H9 (cell line): ENCODE measurements around the gene CNOT11. TPM values are rescaled to one million over a fixed set of nuclear protein-coding genes. Genes with fewer than 3 reads are reported as not detected.

Source experiments
- DNase-seq: peaks from one replicate; pipeline ENCODE4 v3.0.0-alpha.2; 2017
- H2AFZ ChIP-seq: one replicate; pipeline ENCODE4 v1.6.1; 2013; ENCODE audit warnings: mild to moderate bottlenecking, low read length, control low read depth, moderate library complexity
- H2AK5ac ChIP-seq: 2 replicates; pipeline ENCODE4 v1.6.1; 2013; ENCODE audit warnings: low read length, control low read depth, mixed read lengths; ENCODE audit not compliant: insufficient read length
- H2BK120ac ChIP-seq: one replicate; pipeline ENCODE4 v1.6.1; 2013; ENCODE audit warnings: low read depth, mild to moderate bottlenecking, low read length, control low read depth, inconsistent platforms; ENCODE audit not compliant: poor library complexity, severe bottlenecking
- H2BK12ac ChIP-seq: 2 replicates; pipeline ENCODE4 v1.6.1; 2013; ENCODE audit warnings: low read length, control low read depth, mixed read lengths, low read depth; ENCODE audit not compliant: insufficient read length
- H2BK15ac ChIP-seq: 2 replicates; pipeline ENCODE4 v1.6.1; 2013; ENCODE audit warnings: low read depth, low read length, control low read depth
- H2BK20ac ChIP-seq: one replicate; pipeline ENCODE4 v1.6.1; 2013; ENCODE audit warnings: low read depth, mild to moderate bottlenecking, low read length, control low read depth, inconsistent platforms; ENCODE audit not compliant: poor library complexity, severe bottlenecking
- H2BK5ac ChIP-seq: 2 replicates; pipeline ENCODE4 v1.6.1; 2013; ENCODE audit warnings: low read length, control low read depth, mixed read lengths; ENCODE audit not compliant: insufficient read length
- H3K14ac ChIP-seq: 2 replicates; pipeline ENCODE4 v1.6.1; 2013; ENCODE audit warnings: low read length, control low read depth; ENCODE audit not compliant: insufficient read depth
- H3K18ac ChIP-seq: 2 replicates; pipeline ENCODE4 v1.6.1; 2013; ENCODE audit warnings: low read depth, mild to moderate bottlenecking, mixed read lengths, low read length, control low read depth; ENCODE audit not compliant: insufficient read length
- H3K23ac ChIP-seq: 2 replicates; pipeline ENCODE4 v1.6.1; 2013; ENCODE audit warnings: low read length, control low read depth, mixed read lengths, low read depth; ENCODE audit not compliant: insufficient read length
- H3K23me2 ChIP-seq: 2 replicates; pipeline ENCODE4 v1.6.1; 2013; ENCODE audit warnings: low read depth, mild to moderate bottlenecking, mixed read lengths, low read length, control low read depth; ENCODE audit not compliant: insufficient read length, poor library complexity, severe bottlenecking
- H3K27ac ChIP-seq: 2 replicates; pipeline ENCODE4 v1.5.1; 2013; ENCODE audit warnings: low read length, control low read depth, mixed read lengths, low read depth; ENCODE audit not compliant: insufficient read length
- H3K27me3 ChIP-seq: 2 replicates; pipeline ENCODE4 v1.6.1; 2013; ENCODE audit warnings: low read length, control low read depth, inconsistent platforms; ENCODE audit not compliant: insufficient read depth
- H3K4ac ChIP-seq: 2 replicates; pipeline ENCODE4 v1.6.1; 2013; ENCODE audit warnings: low read depth, mild to moderate bottlenecking, control low read depth, inconsistent platforms, low read length, moderate library complexity
- H3K4me1 ChIP-seq: 2 replicates; pipeline ENCODE4 v1.6.1; 2013; ENCODE audit warnings: low read length, control low read depth, inconsistent platforms; ENCODE audit not compliant: insufficient read depth
- H3K4me2 ChIP-seq: 2 replicates; pipeline ENCODE4 v1.6.1; 2013; ENCODE audit warnings: low read length, control low read depth, mixed read lengths; ENCODE audit not compliant: insufficient read length, insufficient read depth
- H3K56ac ChIP-seq: 2 replicates; pipeline ENCODE4 v1.6.1; 2013; ENCODE audit warnings: low read depth, mild to moderate bottlenecking, mixed read lengths, low read length, control low read depth; ENCODE audit not compliant: insufficient read length
- H3K79me1 ChIP-seq: 2 replicates; pipeline ENCODE4 v1.6.1; 2013; ENCODE audit warnings: low read depth, mild to moderate bottlenecking, moderate library complexity, low read length, control low read depth, inconsistent platforms; ENCODE audit not compliant: insufficient read depth, poor library complexity, severe bottlenecking
- H3K79me2 ChIP-seq: 2 replicates; pipeline ENCODE4 v1.6.1; 2013; ENCODE audit warnings: low read length, control low read depth, inconsistent platforms; ENCODE audit not compliant: insufficient read depth
- H3K9ac ChIP-seq: 2 replicates; pipeline ENCODE4 v1.6.1; 2013; ENCODE audit warnings: low read length, control low read depth, mixed read lengths; ENCODE audit not compliant: insufficient read length; ENCODE audit errors: extremely low read depth
- H3K9me3 ChIP-seq: one replicate; pipeline ENCODE4 v1.6.1; 2013; ENCODE audit warnings: low read depth, low read length, inconsistent platforms; ENCODE audit not compliant: control insufficient read depth
- H3T11ph ChIP-seq: one replicate; pipeline ENCODE4 v1.6.1; 2013; ENCODE audit warnings: mild to moderate bottlenecking, low read length, control low read depth, inconsistent platforms
- H4K20me1 ChIP-seq: one replicate; pipeline ENCODE4 v1.6.1; 2013; ENCODE audit not compliant: control insufficient read depth, insufficient read length, insufficient read depth
- H4K5ac ChIP-seq: 2 replicates; pipeline ENCODE4 v1.6.1; 2013; ENCODE audit warnings: low read depth, mild to moderate bottlenecking, mixed read lengths, low read length, control low read depth; ENCODE audit not compliant: insufficient read length
- H4K8ac ChIP-seq: replicated peaks from 2 replicates; pipeline ENCODE4 v1.6.1; 2013; ENCODE audit warnings: low read length, control low read depth, mixed read lengths, low read depth; ENCODE audit not compliant: insufficient read length
- H4K91ac ChIP-seq: 2 replicates; pipeline ENCODE4 v1.6.1; 2013; ENCODE audit warnings: low read depth, mild to moderate bottlenecking, moderate library complexity, mixed read lengths, low read length, control low read depth; ENCODE audit not compliant: insufficient read length
- H3K27ac Mint-ChIP-seq, 3 experiments: 2 replicates in 2 of 3; 3 replicates in 1 of 3; pipeline ENCODE4 v1.8.0; 2020 to 2021; ENCODE audit warnings: mixed read lengths in 3 of 3, mild to moderate bottlenecking in 1 of 3, moderate library complexity in 1 of 3
- H3K27me3 Mint-ChIP-seq: 2 replicates; pipeline ENCODE4 v1.8.0; 2021; ENCODE audit warnings: low read depth, mild to moderate bottlenecking, moderate library complexity, mixed read lengths
- H3K36me3 Mint-ChIP-seq, 3 experiments: 2 replicates in 2 of 3; 3 replicates in 1 of 3; pipeline ENCODE4 v1.8.0; 2020 to 2021; ENCODE audit warnings: low read depth in 3 of 3, mixed read lengths in 3 of 3; ENCODE audit not compliant: insufficient read depth in 1 of 3
- H3K4me1 Mint-ChIP-seq, 2 experiments: 2 replicates each; pipeline ENCODE4 v1.8.0; 2020; ENCODE audit warnings: mixed read lengths in 2 of 2
- H3K4me3 Mint-ChIP-seq, 2 experiments: 2 replicates in 1 of 2; 3 replicates in 1 of 2; pipeline ENCODE4 v1.8.0; 2020 to 2021; ENCODE audit warnings: mild to moderate bottlenecking in 2 of 2, mixed read lengths in 2 of 2, moderate library complexity in 1 of 2
- H3K9me3 Mint-ChIP-seq, 2 experiments: 2 replicates in 1 of 2; 3 replicates in 1 of 2; pipeline ENCODE4 v1.8.0; 2020; ENCODE audit warnings: mild to moderate bottlenecking in 2 of 2, mixed read lengths in 2 of 2, moderate library complexity in 1 of 2
- WGBS: extraction: QIAGEN DNeasy Blood & Tissue Kit; methylation state at CpG from one replicate; pipeline ENCODE4 v1.1.7; 2013; ENCODE audit warnings: missing lambda C conversion rate, low lambda C conversion rate, mixed read lengths; ENCODE audit not compliant: insufficient read length; ENCODE audit errors: extremely low coverage; 5-methylcytosine and 5-hydroxymethylcytosine counted together
- total RNA-seq: library from RNA; stranded (reverse); gene quantifications from 2 replicates; pipeline ENCODE4 v1.2.1, GENCODE V29; 2021
- TF ChIP-seq, protein P1 (sequence below): fragments of 200-600 bp; sonication (generic); conservative IDR thresholded peaks from 3 replicates; pipeline ENCODE4 v1.8.0; 2021; ENCODE audit warnings: antibody characterized with exemption, mild to moderate bottlenecking

Gene CNOT11
- total RNA-seq, 1 experiment from 2014 or later: 46.8 TPM

DNA sequence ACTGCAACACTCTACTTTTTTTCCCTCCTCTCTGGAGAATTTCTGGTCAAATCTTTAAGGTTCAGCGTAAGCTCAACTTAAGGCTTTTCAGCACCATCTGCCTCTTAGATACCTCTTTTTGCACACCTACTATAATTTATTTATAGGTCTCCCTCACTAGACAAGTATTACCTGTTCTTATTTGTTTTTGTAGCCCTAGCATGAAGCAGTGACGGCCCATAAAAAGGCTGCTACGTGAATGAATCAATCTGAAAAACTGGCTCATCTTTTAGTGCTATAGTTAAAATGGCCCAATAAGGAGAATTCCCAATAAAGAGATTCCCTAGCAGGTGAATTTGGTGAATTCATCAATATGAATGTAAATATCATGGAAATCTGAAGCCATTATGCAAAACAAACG is 49.3 kb downstream of the CNOT11 start:
- H2BK12ac ChIP-seq: no peak overlapping the region
- no peaks in the 10 kb centered on the region for H3K23me2 ChIP-seq
- TF ChIP-seq, protein P1, sequence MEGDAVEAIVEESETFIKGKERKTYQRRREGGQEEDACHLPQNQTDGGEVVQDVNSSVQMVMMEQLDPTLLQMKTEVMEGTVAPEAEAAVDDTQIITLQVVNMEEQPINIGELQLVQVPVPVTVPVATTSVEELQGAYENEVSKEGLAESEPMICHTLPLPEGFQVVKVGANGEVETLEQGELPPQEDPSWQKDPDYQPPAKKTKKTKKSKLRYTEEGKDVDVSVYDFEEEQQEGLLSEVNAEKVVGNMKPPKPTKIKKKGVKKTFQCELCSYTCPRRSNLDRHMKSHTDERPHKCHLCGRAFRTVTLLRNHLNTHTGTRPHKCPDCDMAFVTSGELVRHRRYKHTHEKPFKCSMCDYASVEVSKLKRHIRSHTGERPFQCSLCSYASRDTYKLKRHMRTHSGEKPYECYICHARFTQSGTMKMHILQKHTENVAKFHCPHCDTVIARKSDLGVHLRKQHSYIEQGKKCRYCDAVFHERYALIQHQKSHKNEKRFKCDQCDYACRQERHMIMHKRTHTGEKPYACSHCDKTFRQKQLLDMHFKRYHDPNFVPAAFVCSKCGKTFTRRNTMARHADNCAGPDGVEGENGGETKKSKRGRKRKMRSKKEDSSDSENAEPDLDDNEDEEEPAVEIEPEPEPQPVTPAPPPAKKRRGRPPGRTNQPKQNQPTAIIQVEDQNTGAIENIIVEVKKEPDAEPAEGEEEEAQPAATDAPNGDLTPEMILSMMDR: no peak
- H2BK20ac ChIP-seq: no peak overlapping the region
- no peak overlapping the region for H2BK120ac ChIP-seq
- no peak overlapping the region for H3K9ac ChIP-seq
- no peak overlapping the region for H4K91ac ChIP-seq
- peaks cover 4% of the 10 kb centered on the region; the same call in 1 of the 2 replicates for H3K4me1 ChIP-seq
- no peak overlapping the region for H2AK5ac ChIP-seq
- no peak overlapping the region for H3K27ac ChIP-seq
- no peak overlapping the region for H2BK5ac ChIP-seq
- H3K27me3 ChIP-seq: no peaks in the 10 kb centered on the region; the same call in 1 of the 2 replicates
- no peak for DNase-seq
- H3K27ac Mint-ChIP-seq: peak overlapping the region in 1 of 3 experiments; percentile 31; a peak in 2 of 7 replicates
- no peak overlapping the region for H3K23ac ChIP-seq
- H3K79me2 ChIP-seq: peaks cover 22% of the 10 kb centered on the region
- H4K5ac ChIP-seq: no peak overlapping the region
- peaks cover 3 to 11% (median 9%) of the 10 kb centered on the region in 3 experiments; a peak in 6 of 7 replicates for H3K36me3 Mint-ChIP-seq
- no peak overlapping the region for H3K4me3 Mint-ChIP-seq
- H2AFZ ChIP-seq: no peak overlapping the region
- H3K14ac ChIP-seq: no peak overlapping the region
- H2BK15ac ChIP-seq: no peak overlapping the region
- H3K18ac ChIP-seq: no peak overlapping the region
- no peaks in the 10 kb centered on the region for H4K20me1 ChIP-seq
- H3K4ac ChIP-seq: no peak overlapping the region
- H3T11ph ChIP-seq: no peak overlapping the region
- no peak overlapping the region for H3K4me2 ChIP-seq
- H4K8ac ChIP-seq: no peak overlapping the region
- H3K79me1 ChIP-seq: peaks cover 8% of the 10 kb centered on the region
- H3K9me3 ChIP-seq: no peaks in the 10 kb centered on the region
- H3K9me3 Mint-ChIP-seq: no peaks in the 10 kb centered on the region
- H3K27me3 Mint-ChIP-seq: no peaks in the 10 kb centered on the region
- H3K56ac ChIP-seq: no peak overlapping the region
- peaks cover 22 to 32% of the 10 kb centered on the region in 2 experiments for H3K4me1 Mint-ChIP-seq
- WGBS: no CpG with 5 or more reads among the region's 4 CpGs
